Measurements from ENCODE around the gene ZNF414. TPM values are rescaled to one million over a fixed set of nuclear protein-coding genes. Genes with fewer than 3 reads are reported as not detected.

The ZNF414 gene
- total RNA-seq, 1 experiment from 2014 or later: 26.7 TPM

DNA sequence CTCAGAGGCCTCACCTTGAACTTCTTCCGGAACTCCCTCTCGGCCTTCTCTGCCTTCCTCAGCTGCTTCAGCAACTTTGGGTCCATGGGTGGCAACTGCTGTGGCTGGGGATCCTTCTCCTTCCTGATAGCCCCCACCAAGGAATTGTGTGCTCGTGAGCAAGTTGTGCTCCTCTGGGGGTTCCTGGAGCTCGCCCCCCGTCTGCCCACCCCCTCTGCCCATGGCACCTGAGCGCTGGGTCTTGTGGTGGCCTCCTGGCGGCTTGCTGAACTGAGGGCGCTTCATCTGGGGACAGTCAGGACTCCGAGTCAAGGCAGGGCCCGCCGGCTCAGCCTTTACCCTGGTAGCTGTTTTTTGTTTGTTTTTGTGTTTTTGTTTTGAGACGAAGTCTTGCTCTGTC is 23.1 kb downstream of the ZNF414 start:
- DNase-seq (ENCODE audit: low spot score): no peak
- Histone ChIP-seq H3K36me3 (ENCODE audit: insufficient read depth, low read length, poor library complexity, severe bottlenecking) (peaks cover 32% of the 10 kb centered on the region), H3K4me3 (ENCODE audit: low read depth, low read length, poor library complexity, severe bottlenecking) (no peak overlapping the region), H3K4me1 (ENCODE audit: insufficient read depth, low read length, poor library complexity, severe bottlenecking) (no peaks in the 10 kb centered on the region), H3K27me3 (replicated peaks; ENCODE audit: insufficient read depth, low read depth, low read length, poor library complexity) (no peaks in the 10 kb centered on the region), H3K9me3 (ENCODE audit: low read depth, low read length, poor library complexity, severe bottlenecking) (no peaks in the 10 kb centered on the region), H3K27ac (ENCODE audit: low read depth, low read length, poor library complexity, severe bottlenecking) (no peak overlapping the region)
- intact Hi-C loops (cut with micrococcal nuclease; ENCODE audit: unreplicated experiment): no loop called here
- ChIA-PET CTCF (no interaction called here), POLR2A (ENCODE audit: low non-redundant PET) (no interaction called here)
- no TSS peak for BruUV-seq (replicated peaks)
- TF ChIP-seq EZH2 (IDR thresholded peaks at IDR 0.05; ENCODE audit: borderline replicate concordance, low read depth, low read length, poor library complexity, severe bottlenecking): no peak
- TF ChIP-seq, protein P1, sequence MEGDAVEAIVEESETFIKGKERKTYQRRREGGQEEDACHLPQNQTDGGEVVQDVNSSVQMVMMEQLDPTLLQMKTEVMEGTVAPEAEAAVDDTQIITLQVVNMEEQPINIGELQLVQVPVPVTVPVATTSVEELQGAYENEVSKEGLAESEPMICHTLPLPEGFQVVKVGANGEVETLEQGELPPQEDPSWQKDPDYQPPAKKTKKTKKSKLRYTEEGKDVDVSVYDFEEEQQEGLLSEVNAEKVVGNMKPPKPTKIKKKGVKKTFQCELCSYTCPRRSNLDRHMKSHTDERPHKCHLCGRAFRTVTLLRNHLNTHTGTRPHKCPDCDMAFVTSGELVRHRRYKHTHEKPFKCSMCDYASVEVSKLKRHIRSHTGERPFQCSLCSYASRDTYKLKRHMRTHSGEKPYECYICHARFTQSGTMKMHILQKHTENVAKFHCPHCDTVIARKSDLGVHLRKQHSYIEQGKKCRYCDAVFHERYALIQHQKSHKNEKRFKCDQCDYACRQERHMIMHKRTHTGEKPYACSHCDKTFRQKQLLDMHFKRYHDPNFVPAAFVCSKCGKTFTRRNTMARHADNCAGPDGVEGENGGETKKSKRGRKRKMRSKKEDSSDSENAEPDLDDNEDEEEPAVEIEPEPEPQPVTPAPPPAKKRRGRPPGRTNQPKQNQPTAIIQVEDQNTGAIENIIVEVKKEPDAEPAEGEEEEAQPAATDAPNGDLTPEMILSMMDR (conservative IDR thresholded peaks at IDR 0.05; ENCODE audit: low read depth, low read length): no peak

DNA sequence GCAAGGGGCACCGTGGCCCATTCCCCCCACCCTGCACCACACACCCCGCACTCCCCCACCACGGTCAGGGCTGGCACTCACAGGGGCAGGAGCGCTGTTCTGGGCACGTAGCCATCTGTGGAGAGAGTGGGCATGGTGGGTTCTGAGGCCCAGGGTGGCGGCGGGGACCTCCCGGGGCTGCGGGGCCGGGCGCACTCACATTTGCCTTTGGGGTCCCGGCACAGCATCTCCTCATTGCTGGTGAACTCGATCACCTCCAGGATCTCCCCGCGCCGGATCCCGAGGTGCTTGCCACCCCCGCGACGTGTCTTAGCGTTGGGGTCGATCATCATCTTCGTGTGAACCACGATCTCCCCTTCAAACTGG is 23.6 kb downstream of the ZNF414 start:
- CTCF ChIA-PET: no interaction called here
- Histone ChIP-seq H3K27me3 (replicated peaks; ENCODE audit: insufficient read depth, low read depth, low read length, poor library complexity) (no peaks in the 10 kb centered on the region), H3K9me3 (ENCODE audit: low read depth, low read length, poor library complexity, severe bottlenecking) (no peaks in the 10 kb centered on the region), H3K27ac (ENCODE audit: low read depth, low read length, poor library complexity, severe bottlenecking) (no peak overlapping the region), H3K4me1 (ENCODE audit: insufficient read depth, low read length, poor library complexity, severe bottlenecking) (no peaks in the 10 kb centered on the region), H3K4me3 (ENCODE audit: low read depth, low read length, poor library complexity, severe bottlenecking) (no peak overlapping the region), H3K36me3 (ENCODE audit: insufficient read depth, low read length, poor library complexity, severe bottlenecking) (peaks cover 37% of the 10 kb centered on the region)
- POLR2A ChIA-PET (ENCODE audit: low non-redundant PET): no interaction called here
- intact Hi-C loops (cut with micrococcal nuclease; ENCODE audit: unreplicated experiment): no loop called here
- no peak for DNase-seq (ENCODE audit: low spot score)
- TF ChIP-seq, protein P1 (conservative IDR thresholded peaks at IDR 0.05; ENCODE audit: low read depth, low read length): no peak
- no peak for TF ChIP-seq EZH2 (IDR thresholded peaks at IDR 0.05; ENCODE audit: borderline replicate concordance, low read depth, low read length, poor library complexity, severe bottlenecking)
- no TSS peak for BruUV-seq (replicated peaks)

DNA sequence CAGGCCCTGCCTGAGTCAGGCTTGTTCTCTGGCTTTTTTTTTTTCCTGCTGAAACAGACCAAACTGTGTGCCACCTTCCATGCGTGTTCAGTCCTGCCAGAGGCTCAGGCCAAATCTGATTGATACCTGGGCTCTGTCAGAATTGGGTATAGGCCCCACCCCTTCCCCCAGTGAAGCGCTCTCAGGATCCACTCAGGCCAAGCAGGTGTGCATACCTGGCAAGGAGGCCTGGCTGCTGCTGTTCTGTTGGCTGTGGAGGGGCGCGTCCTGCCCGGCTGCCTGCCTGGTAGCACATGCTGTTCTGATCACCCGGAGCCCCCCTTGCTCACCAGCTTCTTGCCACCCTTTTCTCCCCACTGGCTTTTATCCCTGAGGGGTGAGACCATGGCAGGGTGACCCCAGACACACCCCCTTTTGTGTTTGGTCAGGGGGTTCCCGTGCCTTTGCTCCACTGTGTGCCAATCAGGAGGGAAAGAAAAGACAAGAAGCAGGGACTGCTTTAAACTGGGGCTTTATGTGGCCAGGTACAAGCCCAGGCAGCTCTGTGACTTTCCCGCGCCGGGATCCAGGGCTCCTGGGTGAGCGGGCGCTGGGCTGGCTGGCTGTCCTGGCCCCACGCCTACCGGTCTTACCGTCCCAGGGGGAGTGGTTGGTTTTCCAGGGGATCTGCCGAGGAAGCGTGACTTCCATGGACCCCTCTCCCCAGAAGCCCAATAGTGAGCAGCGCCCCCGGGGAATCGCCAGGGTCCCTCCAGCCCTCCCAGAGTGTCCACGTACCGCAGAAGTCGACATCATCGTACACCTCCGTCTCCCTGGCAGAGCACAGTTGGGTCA is 24.2 kb downstream of the ZNF414 start:
- intact Hi-C loops (cut with micrococcal nuclease; ENCODE audit: unreplicated experiment): no loop called here
- Histone ChIP-seq H3K4me1 (ENCODE audit: insufficient read depth, low read length, poor library complexity, severe bottlenecking) (no peaks in the 10 kb centered on the region), H3K27ac (ENCODE audit: low read depth, low read length, poor library complexity, severe bottlenecking) (no peak overlapping the region), H3K36me3 (ENCODE audit: insufficient read depth, low read length, poor library complexity, severe bottlenecking) (peaks cover 43% of the 10 kb centered on the region), H3K4me3 (ENCODE audit: low read depth, low read length, poor library complexity, severe bottlenecking) (no peak overlapping the region), H3K27me3 (replicated peaks; ENCODE audit: insufficient read depth, low read depth, low read length, poor library complexity) (no peaks in the 10 kb centered on the region), H3K9me3 (ENCODE audit: low read depth, low read length, poor library complexity, severe bottlenecking) (no peaks in the 10 kb centered on the region)
- DNase-seq (ENCODE audit: low spot score): no peak
- BruUV-seq (replicated peaks): no TSS peak
- no peak for TF ChIP-seq EZH2 (IDR thresholded peaks at IDR 0.05; ENCODE audit: borderline replicate concordance, low read depth, low read length, poor library complexity, severe bottlenecking)
- TF ChIP-seq, protein P1 (conservative IDR thresholded peaks at IDR 0.05; ENCODE audit: low read depth, low read length): no peak
- ChIA-PET POLR2A (ENCODE audit: low non-redundant PET) (no interaction called here), CTCF (no interaction called here)
